Uterus (tissue), 2 donors: ENCODE data around the gene PLD1.

Experiments used
- CTCF ChIP-seq, 4 experiments: fragments of 200-600 bp in 2 of 4; fragments of 450-650 bp in 2 of 4; sonication (generic) in 2 of 4; IDR thresholded peaks; one replicate each; pipeline ENCODE4 v1.5.1; 2016 to 2019; ENCODE audit warnings: antibody characterized with exemption in 4 of 4, mild to moderate bottlenecking in 2 of 4, moderate library complexity in 1 of 4
- POLR2A ChIP-seq, 2 donors: fragments of 450-650 bp; IDR thresholded peaks; one replicate each; pipeline ENCODE4 v1.6.1; 2016; ENCODE audit warnings: antibody characterized with exemption in 2 of 2, mild to moderate bottlenecking in 1 of 2, moderate library complexity in 1 of 2

DNA sequence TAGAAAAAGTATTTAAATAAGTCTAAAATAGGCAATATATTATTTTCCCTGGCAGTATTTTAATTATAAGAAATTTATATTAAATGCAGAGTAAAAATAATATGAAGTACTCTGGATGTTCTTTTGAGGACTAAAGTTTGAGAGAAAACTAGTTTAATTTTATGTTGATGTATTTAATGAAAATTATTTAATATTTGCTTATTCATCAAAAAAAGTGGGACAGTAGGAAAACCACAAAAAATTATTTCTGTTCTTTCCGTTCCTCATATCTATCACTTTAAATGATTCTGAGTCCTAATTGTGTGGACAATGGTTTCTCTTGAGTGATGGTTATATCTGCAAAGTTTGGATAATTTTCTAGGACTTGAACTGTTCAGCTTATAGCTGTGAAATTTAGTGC lies 202.8 kb downstream of the PLD1 start:
- TF ChIP-seq CTCF (IDR thresholded peaks at IDR 0.05) (no peak), POLR2A (IDR thresholded peaks at IDR 0.05) (no peak)
